Keratinocyte (primary cell): ENCODE measurements around the gene SCN4A. TPM values are rescaled to one million over a fixed set of nuclear protein-coding genes. Genes with fewer than 3 reads are reported as not detected.

Experiments
- DNase-seq: peaks from one replicate; pipeline ENCODE4 v3.0.0-alpha.2; 2011; ENCODE audit warnings: low read depth, missing footprints, low spot score
- FAIRE-seq: peaks from 2 replicates; lab custom pipeline; 2011; peaks lifted over from hg19 to GRCh38; lab: Jason Lieb, UNC
- H2AFZ ChIP-seq: 2 replicates; pipeline ENCODE4 v1.6.0; 2012; ENCODE audit warnings: low read length, control low read depth, inconsistent platforms; ENCODE audit not compliant: control insufficient read depth
- H3K27ac ChIP-seq: 2 replicates; pipeline ENCODE4 v1.5.1; 2011; ENCODE audit warnings: low read length; ENCODE audit not compliant: control insufficient read depth, insufficient read depth
- H3K27me3 ChIP-seq: 3 replicates; pipeline ENCODE4 v1.6.0; 2011; ENCODE audit warnings: low read length; ENCODE audit not compliant: control insufficient read depth, insufficient read depth; ENCODE audit errors: extremely low read depth
- H3K36me3 ChIP-seq, 2 experiments: 2 replicates in 1 of 2; 3 replicates in 1 of 2; pipeline ENCODE4 v1.5.1; 2011; ENCODE audit warnings: low read length in 2 of 2, mild to moderate bottlenecking in 1 of 2; ENCODE audit not compliant: control insufficient read depth in 2 of 2, insufficient read depth in 2 of 2; ENCODE audit errors: extremely low read depth in 1 of 2
- H3K4me1 ChIP-seq: 3 replicates; pipeline ENCODE4 v1.5.1; 2011; ENCODE audit warnings: low read length; ENCODE audit not compliant: control insufficient read depth, insufficient read depth; ENCODE audit errors: extremely low read depth
- H3K4me2 ChIP-seq: 3 replicates; pipeline ENCODE4 v1.6.0; 2011; ENCODE audit warnings: low read depth, low read length; ENCODE audit not compliant: control insufficient read depth, insufficient read depth; ENCODE audit errors: extremely low read depth
- H3K4me3 ChIP-seq, 3 experiments: fragments of 200-600 bp in 1 of 3; sonication (generic) in 1 of 3; 2 replicates in 2 of 3; 3 replicates in 1 of 3; pipeline ENCODE4 v1.5.1; 2011 to 2016; ENCODE audit warnings: low read length in 3 of 3, mild to moderate bottlenecking in 3 of 3, control low read depth in 2 of 3, inconsistent platforms in 1 of 3, low read depth in 1 of 3, mixed read lengths in 1 of 3, mixed run types in 1 of 3, moderate library complexity in 1 of 3; ENCODE audit not compliant: control insufficient read depth in 2 of 3, insufficient read depth in 2 of 3; ENCODE audit errors: extremely low read depth in 1 of 3
- H3K79me2 ChIP-seq: 2 replicates; pipeline ENCODE4 v1.6.0; 2012; ENCODE audit warnings: low read length; ENCODE audit not compliant: control insufficient read depth, insufficient read depth
- H3K9ac ChIP-seq: 3 replicates; pipeline ENCODE4 v1.6.0; 2011; ENCODE audit warnings: low read length; ENCODE audit not compliant: control insufficient read depth, insufficient read depth; ENCODE audit errors: extremely low read depth
- H3K9me1 ChIP-seq: 3 replicates; pipeline ENCODE4 v1.6.0; 2011; ENCODE audit warnings: low read length; ENCODE audit not compliant: control insufficient read depth, insufficient read depth; ENCODE audit errors: extremely low read depth
- H3K9me3 ChIP-seq: 2 replicates; pipeline ENCODE4 v1.5.1; 2012; ENCODE audit warnings: low read depth, low read length; ENCODE audit not compliant: control insufficient read depth
- H4K20me1 ChIP-seq: 3 replicates; pipeline ENCODE4 v1.6.0; 2011; ENCODE audit warnings: low read length; ENCODE audit not compliant: control insufficient read depth, insufficient read depth; ENCODE audit errors: extremely low read depth
- CTCF ChIP-seq, 3 experiments: IDR thresholded peaks in 1 of 3; conservative IDR thresholded peaks in 1 of 3; optimal IDR thresholded peaks in 1 of 3; 2 replicates in 2 of 3; 3 replicates in 1 of 3; pipeline versions ENCODE3 to v1.5.1; 2011; ENCODE audit warnings: low read length in 3 of 3, mild to moderate bottlenecking in 3 of 3, moderate library complexity in 2 of 3, control low read depth in 1 of 3, inconsistent platforms in 1 of 3; ENCODE audit not compliant: insufficient read depth in 2 of 3; ENCODE audit errors: extremely low read depth in 1 of 3
- EZH2 ChIP-seq: IDR thresholded peaks from one replicate; pipeline ENCODE4 v1.6.1; 2012; ENCODE audit warnings: inconsistent platforms, mild to moderate bottlenecking, low read length, moderate library complexity
- dilution Hi-C: fragments of 300-500 bp; cut with MboI; formaldehyde crosslinking; loops from one replicate; pipeline ENCODE4 v1.7.0; 2020; ENCODE audit warnings: low sequenced_read_pairs; ENCODE audit not compliant: extremely low pct_ligation_motif_present
- polyA plus RNA-seq, 5 experiments: library from polyadenylated mRNA; depleted of rRNA in 3 of 5; stranded (reverse) in 3 of 5; stranded (forward) in 1 of 5; unstranded in 1 of 5; fragments of >200 nt; gene quantifications; 1 replicate in 1 of 5; 2 replicates in 3 of 5; 3 replicates in 1 of 5; pipeline versions ENCODE4 v1.2.1 to v1.2.3, GENCODE V29; 2011 to 2012; ENCODE audit warnings: missing spikeins in 2 of 5, low read depth in 1 of 5, low replicate concordance in 1 of 5

Gene SCN4A
- polyA plus RNA-seq, 1 donor (not counting 4 experiments of a cell fraction or from before 2014, with no cell fraction given): not detected

DNA sequence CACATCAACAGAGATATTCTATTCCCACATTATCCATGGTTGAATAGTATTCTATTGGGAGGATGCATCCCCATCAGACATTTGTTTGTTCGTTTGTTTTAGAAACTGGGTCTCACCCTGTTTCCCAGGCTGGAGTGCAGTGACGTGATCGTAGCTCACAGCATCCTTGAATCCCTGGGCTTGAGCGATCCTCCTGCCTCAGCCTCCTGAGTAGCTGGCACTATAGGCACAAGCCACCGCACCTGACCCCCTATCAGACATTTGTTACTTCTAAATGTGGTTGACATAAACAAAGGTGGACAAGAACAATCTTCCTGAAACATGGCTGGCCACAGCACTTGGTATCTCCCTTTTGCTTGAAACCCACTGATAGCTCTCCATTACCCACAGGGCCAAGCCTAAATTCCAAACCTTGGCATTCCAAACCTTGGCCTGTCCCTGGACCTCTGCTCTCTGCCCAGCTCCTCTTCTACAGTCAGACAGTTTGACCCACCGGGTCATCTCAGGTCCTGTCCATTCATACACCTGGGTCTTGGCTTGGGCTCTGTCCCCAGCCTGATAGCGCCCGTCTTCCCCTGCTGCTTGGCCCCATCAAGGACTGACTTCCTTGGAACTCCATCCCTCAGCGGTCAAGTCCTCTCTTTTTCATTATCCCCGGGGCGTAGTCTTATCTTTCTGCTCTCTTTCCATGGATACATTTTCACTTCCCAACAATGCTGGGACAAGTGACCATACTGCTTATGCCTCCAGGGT is 23.9 kb upstream of the SCN4A start:
- Histone ChIP-seq H3K36me3 (no peaks in the 10 kb centered on the region), H3K9me1 (no peaks in the 10 kb centered on the region), H3K9ac (no peak overlapping the region), H3K79me2 (no peaks in the 10 kb centered on the region), H3K4me3 (no peak overlapping the region), H3K9me3 (no peaks in the 10 kb centered on the region), H2AFZ (no peak overlapping the region), H3K27me3 (peaks cover 43% of the 10 kb centered on the region), H3K4me2 (no peak overlapping the region), H3K27ac (no peak overlapping the region), H3K4me1 (peaks cover 4% of the 10 kb centered on the region), H4K20me1 (no peaks in the 10 kb centered on the region)
- DNase-seq (no peak), FAIRE-seq (no peak)
- TF ChIP-seq CTCF (optimal IDR thresholded peaks at IDR 0.05 in 1 of 3, IDR thresholded peaks at IDR 0.05 in 1 of 3, conservative IDR thresholded peaks at IDR 0.05 in 1 of 3; ENCODE audit: extremely low read depth in 1 of 3, insufficient read depth in 2 of 3, low read length in 3 of 3): no peak
- no peak for TF ChIP-seq EZH2
- dilution Hi-C loops: no loop called here

DNA sequence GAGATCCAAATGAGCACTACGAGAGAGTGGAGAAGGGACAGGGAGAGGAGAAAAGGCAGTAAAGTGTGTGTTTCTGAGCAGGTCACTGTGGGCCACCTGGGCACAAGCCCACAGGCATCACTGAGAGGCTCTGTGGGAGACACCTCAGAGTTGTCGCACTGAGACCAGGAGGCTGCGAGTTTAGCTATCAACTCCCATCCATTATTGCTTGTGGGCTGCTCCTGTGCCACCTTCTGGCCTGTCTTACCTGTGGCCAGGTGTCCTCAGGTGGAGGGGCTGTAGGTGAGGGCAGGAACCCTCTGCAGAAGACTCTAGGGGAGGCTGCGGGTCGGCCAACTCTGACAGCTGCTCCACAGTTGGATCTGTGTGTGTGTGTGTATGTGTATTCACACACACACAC is 22.9 kb upstream of the SCN4A start:
- FAIRE-seq: no peak
- H3K79me2 ChIP-seq: no peaks in the 10 kb centered on the region
- H3K9me1 ChIP-seq: no peaks in the 10 kb centered on the region
- no peak overlapping the region for H2AFZ ChIP-seq
- H3K4me1 ChIP-seq: peaks cover 4% of the 10 kb centered on the region
- no peaks in the 10 kb centered on the region for H3K9me3 ChIP-seq
- no peak overlapping the region for H3K27ac ChIP-seq
- no peak overlapping the region for H3K4me3 ChIP-seq
- H3K9ac ChIP-seq: no peak overlapping the region
- no peaks in the 10 kb centered on the region for H3K36me3 ChIP-seq
- no peak overlapping the region for H3K4me2 ChIP-seq
- dilution Hi-C loops: no loop called here
- no peak for DNase-seq
- TF ChIP-seq EZH2: no peak
- no peak for TF ChIP-seq CTCF (optimal IDR thresholded peaks at IDR 0.05 in 1 of 3, IDR thresholded peaks at IDR 0.05 in 1 of 3, conservative IDR thresholded peaks at IDR 0.05 in 1 of 3; ENCODE audit: extremely low read depth in 1 of 3, insufficient read depth in 2 of 3, low read length in 3 of 3)
- H3K27me3 ChIP-seq: peaks cover 43% of the 10 kb centered on the region
- no peaks in the 10 kb centered on the region for H4K20me1 ChIP-seq
